Measurements from ENCODE around the gene MAPK4. TPM values are rescaled to one million over a fixed set of nuclear protein-coding genes. Genes with fewer than 3 reads are reported as not detected.

MAPK4 gene
- total and polyA plus RNA-seq, 10 of the 15 experiments (the other 5 are each of a cell fraction or from before 2014, with no cell fraction given) = 0.03 to 0.11 (median 0.06) TPM; not detected in 4

DNA sequence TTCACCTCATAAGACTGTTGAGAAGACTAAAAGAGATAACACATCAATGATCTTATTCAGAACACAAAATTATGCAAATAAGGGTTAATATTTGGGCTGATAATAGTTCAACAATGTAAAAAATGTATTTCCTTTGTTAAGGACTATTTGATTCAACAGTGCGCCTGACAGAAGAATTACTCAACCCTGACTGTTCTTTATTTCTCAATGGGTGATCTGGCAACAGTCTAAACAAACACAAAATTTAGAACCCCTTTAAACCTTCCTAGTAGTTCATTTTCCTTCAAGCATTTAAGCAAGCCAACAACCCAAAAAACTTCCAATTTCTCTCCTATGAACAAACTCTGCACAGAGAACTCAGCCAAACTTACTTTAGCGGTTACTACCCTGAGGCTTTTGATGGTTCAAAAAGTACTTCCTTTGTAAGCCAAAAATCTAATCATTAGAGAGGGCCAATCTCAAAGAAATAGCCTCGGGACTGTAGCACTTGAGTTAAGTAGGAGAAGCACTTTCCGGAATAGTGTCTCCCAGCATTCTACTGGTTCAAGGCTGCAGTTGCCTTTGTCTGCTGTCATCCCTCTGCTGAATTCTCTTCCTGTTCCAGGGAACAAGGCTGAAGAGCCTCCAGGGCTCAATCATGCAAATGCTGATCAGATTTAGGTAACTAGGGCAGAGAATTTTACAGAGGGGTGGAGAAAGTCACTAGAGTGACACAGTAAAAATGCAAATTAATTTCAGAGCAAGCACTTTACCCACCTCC, 40.9 kb upstream of the MAPK4 start:
- ChIA-PET SMC1A (ENCODE audit: uncharacterized antibody, unreplicated experiment) (no interaction called here), POLR2A (no interaction called here), CTCF (no interaction called here), RAD21 (ENCODE audit: unreplicated experiment) (no interaction called here)
- in situ Hi-C loops (cut with MboI) (no loop called here), intact Hi-C loops (cut with micrococcal nuclease; ENCODE audit: unreplicated experiment) (no loop called here)
- Histone ChIP-seq H3K27ac (ENCODE audit: control insufficient read depth, insufficient read depth) (no peak overlapping the region), H4K20me1 (ENCODE audit: control insufficient read depth, insufficient read depth) (no peaks in the 10 kb centered on the region), H3K4me2 (ENCODE audit: control insufficient read depth, insufficient read depth) (no peak overlapping the region), H3K4me3 (no peak overlapping the region), H3K36me3 (ENCODE audit: control insufficient read depth in 2 of 2, insufficient read depth in 2 of 2, low read length in 1 of 2) (no peaks in the 10 kb centered on the region), H3K79me2 (ENCODE audit: control insufficient read depth, insufficient read depth, low read length) (no peaks in the 10 kb centered on the region), H3K9me3 (replicated peaks; ENCODE audit: control insufficient read depth, insufficient read depth, low read length) (no peaks in the 10 kb centered on the region), H3K27me3 (replicated peaks in 1 of 2; ENCODE audit: control insufficient read depth in 2 of 2, insufficient read depth in 2 of 2, low read length in 1 of 2) (no peaks in the 10 kb centered on the region; a peak in 3 of 4 replicates), H3K4me1 (ENCODE audit: control insufficient read depth, insufficient read depth, low read length) (no peaks in the 10 kb centered on the region), H3K9ac (ENCODE audit: control insufficient read depth, insufficient read depth, low read length) (no peak overlapping the region), H2AFZ (ENCODE audit: control insufficient read depth, low read depth, low read length) (no peak overlapping the region)
- FAIRE-seq = no peak
- DNase-seq (ENCODE audit: low read depth, low spot score) = no peak
- 71% methylated on average over 4 of the region's 4 CpGs for WGBS (ENCODE audit: insufficient coverage, insufficient replicate concordance, low lambda C conversion rate, missing lambda C conversion rate)
- ATAC-seq = no peak
- BruUV-seq (replicated peaks) = no TSS peak
- TF ChIP-seq MXI1 (IDR thresholded peaks at IDR 0.05; ENCODE audit: low read depth, low read length) (no peak), MYB (IDR thresholded peaks at IDR 0.05; ENCODE audit: borderline replicate concordance, low read depth, low read length) (no peak), KAT2A (conservative IDR thresholded peaks at IDR 0.05; ENCODE audit: control insufficient read depth, low read depth, low read length) (no peak), SIX5 (IDR thresholded peaks at IDR 0.05; ENCODE audit: low read depth, low read length, severe bottlenecking) (no peak), CHD1 (IDR thresholded peaks at IDR 0.05; ENCODE audit: low read depth, low read length) (no peak), FOS (IDR thresholded peaks at IDR 0.05; ENCODE audit: borderline replicate concordance, extremely low read depth, insufficient read length) (no peak), LARP7 (IDR thresholded peaks at IDR 0.05) (no peak), POU2F2 (IDR thresholded peaks at IDR 0.05; ENCODE audit: borderline replicate concordance, low read depth, low read length) (no peak), SMARCA5 (IDR thresholded peaks at IDR 0.05) (no peak), ZBTB33 (IDR thresholded peaks at IDR 0.05) (no peak), NKRF (conservative IDR thresholded peaks at IDR 0.05) (no peak), DPF2 (IDR thresholded peaks at IDR 0.05) (no peak)
- TF ChIP-seq, protein P1, sequence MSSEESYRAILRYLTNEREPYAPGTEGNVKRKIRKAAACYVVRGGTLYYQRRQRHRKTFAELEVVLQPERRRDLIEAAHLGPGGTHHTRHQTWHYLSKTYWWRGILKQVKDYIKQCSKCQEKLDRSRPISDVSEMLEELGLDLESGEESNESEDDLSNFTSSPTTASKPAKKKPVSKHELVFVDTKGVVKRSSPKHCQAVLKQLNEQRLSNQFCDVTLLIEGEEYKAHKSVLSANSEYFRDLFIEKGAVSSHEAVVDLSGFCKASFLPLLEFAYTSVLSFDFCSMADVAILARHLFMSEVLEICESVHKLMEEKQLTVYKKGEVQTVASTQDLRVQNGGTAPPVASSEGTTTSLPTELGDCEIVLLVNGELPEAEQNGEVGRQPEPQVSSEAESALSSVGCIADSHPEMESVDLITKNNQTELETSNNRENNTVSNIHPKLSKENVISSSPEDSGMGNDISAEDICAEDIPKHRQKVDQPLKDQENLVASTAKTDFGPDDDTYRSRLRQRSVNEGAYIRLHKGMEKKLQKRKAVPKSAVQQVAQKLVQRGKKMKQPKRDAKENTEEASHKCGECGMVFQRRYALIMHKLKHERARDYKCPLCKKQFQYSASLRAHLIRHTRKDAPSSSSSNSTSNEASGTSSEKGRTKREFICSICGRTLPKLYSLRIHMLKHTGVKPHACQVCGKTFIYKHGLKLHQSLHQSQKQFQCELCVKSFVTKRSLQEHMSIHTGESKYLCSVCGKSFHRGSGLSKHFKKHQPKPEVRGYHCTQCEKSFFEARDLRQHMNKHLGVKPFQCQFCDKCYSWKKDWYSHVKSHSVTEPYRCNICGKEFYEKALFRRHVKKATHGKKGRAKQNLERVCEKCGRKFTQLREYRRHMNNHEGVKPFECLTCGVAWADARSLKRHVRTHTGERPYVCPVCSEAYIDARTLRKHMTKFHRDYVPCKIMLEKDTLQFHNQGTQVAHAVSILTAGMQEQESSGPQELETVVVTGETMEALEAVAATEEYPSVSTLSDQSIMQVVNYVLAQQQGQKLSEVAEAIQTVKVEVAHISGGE (CRISPR knock-in tag; IDR thresholded peaks at IDR 0.05) = no peak
- TF ChIP-seq, protein P2, sequence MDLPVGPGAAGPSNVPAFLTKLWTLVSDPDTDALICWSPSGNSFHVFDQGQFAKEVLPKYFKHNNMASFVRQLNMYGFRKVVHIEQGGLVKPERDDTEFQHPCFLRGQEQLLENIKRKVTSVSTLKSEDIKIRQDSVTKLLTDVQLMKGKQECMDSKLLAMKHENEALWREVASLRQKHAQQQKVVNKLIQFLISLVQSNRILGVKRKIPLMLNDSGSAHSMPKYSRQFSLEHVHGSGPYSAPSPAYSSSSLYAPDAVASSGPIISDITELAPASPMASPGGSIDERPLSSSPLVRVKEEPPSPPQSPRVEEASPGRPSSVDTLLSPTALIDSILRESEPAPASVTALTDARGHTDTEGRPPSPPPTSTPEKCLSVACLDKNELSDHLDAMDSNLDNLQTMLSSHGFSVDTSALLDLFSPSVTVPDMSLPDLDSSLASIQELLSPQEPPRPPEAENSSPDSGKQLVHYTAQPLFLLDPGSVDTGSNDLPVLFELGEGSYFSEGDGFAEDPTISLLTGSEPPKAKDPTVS (IDR thresholded peaks at IDR 0.05; ENCODE audit: low read depth, low read length) = no peak

Measured in GM12878 (cell line).